ENCODE measurements around the gene ATP1B3.
"Not testable (repeated sequence)": the region's sequence is repeated elsewhere in the genome, so short reads cannot be mapped to it uniquely, and the experiment has no call there.

ATP1B3 gene

GRCh38 chr3:141860766-141861513 lies 15.5 kb upstream of the ATP1B3 start:
- DNase-seq (ENCODE audit: low read depth) = no peak

GRCh38 chr3:141862279-141862816 lies 14.1 kb upstream of the ATP1B3 start:
- DNase-seq (ENCODE audit: low read depth) = no peak

GRCh38 chr3:141863491-141863890 lies 13.0 kb upstream of the ATP1B3 start:
- DNase-seq (ENCODE audit: low read depth) = no peak

GRCh38 chr3:141864281-141864970 lies 12.0 kb upstream of the ATP1B3 start:
- DNase-seq (ENCODE audit: low read depth) = no peak

GRCh38 chr3:141865101-141865500 lies 11.3 kb upstream of the ATP1B3 start:
- DNase-seq (ENCODE audit: low read depth) = no peak

GRCh38 chr3:141870091-141870687 lies 6.3 kb upstream of the ATP1B3 start:
- no peak for DNase-seq (ENCODE audit: low read depth)

GRCh38 chr3:141875374-141875892 lies 1.0 kb upstream of the ATP1B3 start:
- DNase-seq (ENCODE audit: low read depth) = peak; percentile 80

- no peak for DNase-seq (ENCODE audit: low read depth)
Measured at GRCh38 chr3:141875893-141876380, 506 bp upstream of the ATP1B3 start.

- DNase-seq (ENCODE audit: low read depth) = peak; percentile 61
Measured at GRCh38 chr3:141876891-141877621, 613 bp downstream of the ATP1B3 start.

- no peak for DNase-seq (ENCODE audit: low read depth)
Measured at GRCh38 chr3:141877911-141878310, 1.5 kb downstream of the ATP1B3 start.

GRCh38 chr3:141878326-141878725 lies 1.9 kb downstream of the ATP1B3 start:
- no peak for DNase-seq (ENCODE audit: low read depth)

GRCh38 chr3:141878817-141879216 lies 2.4 kb downstream of the ATP1B3 start:
- no peak for DNase-seq (ENCODE audit: low read depth)

- DNase-seq (ENCODE audit: low read depth) = no peak
Measured at GRCh38 chr3:141881702-141882101, 5.3 kb downstream of the ATP1B3 start.

- DNase-seq (ENCODE audit: low read depth) = no peak
Measured at GRCh38 chr3:141887051-141887450, 10.6 kb downstream of the ATP1B3 start.

- DNase-seq (ENCODE audit: low read depth) = not testable (repeated sequence)
Measured at GRCh38 chr3:141888548-141888947, 12.1 kb downstream of the ATP1B3 start.

- no peak for DNase-seq (ENCODE audit: low read depth)
Measured at GRCh38 chr3:141894524-141895176, 18.2 kb downstream of the ATP1B3 start.

GRCh38 chr3:141895731-141896130 lies 19.3 kb downstream of the ATP1B3 start:
- no peak for DNase-seq (ENCODE audit: low read depth)

GRCh38 chr3:141898908-141899307 lies 22.5 kb downstream of the ATP1B3 start:
- DNase-seq (ENCODE audit: low read depth) = no peak

GRCh38 chr3:141900343-141900742 lies 23.9 kb downstream of the ATP1B3 start:
- DNase-seq (ENCODE audit: low read depth) = no peak

- DNase-seq (ENCODE audit: low read depth) = no peak
Measured at GRCh38 chr3:141901914-141902313, 25.5 kb downstream of the ATP1B3 start.

- no peak for DNase-seq (ENCODE audit: low read depth)
Measured at GRCh38 chr3:141904203-141904602, 27.8 kb downstream of the ATP1B3 start.
